ENCODE results near the gene ZNF358. TPM values are rescaled to one million over a fixed set of nuclear protein-coding genes. Genes with fewer than 3 reads are reported as not detected.

The ZNF358 gene
- total RNA-seq, 1 donor from 2014 or later, result 14.6 TPM

DNA sequence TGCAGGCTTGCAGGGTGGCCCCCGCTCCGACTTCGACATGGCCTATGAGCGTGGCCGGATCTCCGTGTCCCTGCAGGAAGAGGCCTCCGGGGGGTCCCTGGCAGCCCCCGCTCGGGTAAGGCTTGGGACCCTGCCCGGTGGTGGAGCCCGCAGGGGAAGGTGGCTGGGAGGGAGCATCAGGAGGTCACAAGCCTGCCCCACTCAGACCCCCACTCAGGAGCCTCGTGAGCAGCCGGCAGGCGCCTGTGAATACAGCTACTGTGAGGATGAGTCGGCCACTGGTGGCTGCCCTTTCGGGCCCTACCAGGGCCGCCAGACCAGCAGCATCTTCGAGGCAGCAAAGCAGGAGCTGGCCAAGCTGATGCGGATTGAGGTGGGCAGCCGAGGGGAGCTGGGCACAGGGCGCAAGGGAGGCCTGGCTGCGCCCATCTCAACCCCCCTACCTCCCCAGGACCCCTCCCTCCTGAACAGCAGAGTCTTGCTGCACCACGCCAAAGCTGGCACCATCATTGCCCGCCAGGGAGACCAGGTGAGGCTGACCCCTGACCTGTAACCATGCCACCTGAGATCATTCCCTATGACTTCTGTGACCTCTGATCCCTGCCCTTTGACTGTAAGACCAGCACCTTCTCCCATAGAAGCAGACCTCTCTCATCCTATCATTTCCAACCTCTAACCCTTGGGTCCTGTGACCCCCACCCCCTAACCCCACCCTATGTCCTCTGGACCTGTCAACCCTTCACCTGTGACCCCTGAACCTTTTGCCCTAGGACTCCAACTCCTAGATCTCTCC is 26.8 kb downstream of the ZNF358 start:
- no peak overlapping the region for H3K9ac ChIP-seq (ENCODE audit: low read depth in 1 of 3, low read length in 3 of 3)
- H3K27ac ChIP-seq (ENCODE audit: low read depth, low read length), result no peak overlapping the region
- H3K27me3 ChIP-seq (ENCODE audit: control insufficient read depth in 3 of 3, insufficient read depth in 3 of 3, low read length in 3 of 3), result no peaks in the 10 kb centered on the region
- H3K36me3 ChIP-seq (ENCODE audit: control insufficient read depth in 3 of 3, insufficient read depth in 3 of 3, low read length in 3 of 3), result peaks cover 28 to 40% (median 37%) of the 10 kb centered on the region in 3 donors
- H3K9me3 ChIP-seq (ENCODE audit: control insufficient read depth in 3 of 3, low read length in 3 of 3), result no peaks in the 10 kb centered on the region
- no peak overlapping the region for H3K4me3 ChIP-seq (ENCODE audit: low read length in 3 of 3)
- H3K4me1 ChIP-seq (ENCODE audit: control insufficient read depth in 3 of 3, insufficient read depth in 3 of 3, low read length in 3 of 3), result no peaks in the 10 kb centered on the region

DNA sequence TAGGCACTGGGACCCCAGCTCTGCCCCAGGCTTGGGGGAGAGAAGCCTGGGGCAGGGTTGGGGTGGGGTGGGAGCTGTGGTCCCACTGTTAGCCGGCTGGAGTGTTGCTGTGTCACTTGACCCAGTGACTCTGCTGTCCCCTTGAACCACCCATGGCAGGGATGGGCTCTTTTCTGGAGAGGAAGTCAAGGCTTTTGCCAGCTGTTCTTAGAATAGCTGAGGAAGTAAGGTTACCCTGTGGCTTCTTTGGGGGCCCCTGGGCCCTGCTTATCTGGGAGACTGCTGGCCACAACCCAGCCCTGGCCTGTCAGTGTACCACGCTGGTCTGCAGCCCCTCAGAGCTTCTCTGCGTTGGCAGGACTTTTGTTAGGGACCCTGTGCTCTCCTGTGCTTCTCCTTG is 28.7 kb downstream of the ZNF358 start:
- no peaks in the 10 kb centered on the region for H3K9me3 ChIP-seq (ENCODE audit: control insufficient read depth in 3 of 3, low read length in 3 of 3)
- H3K4me3 ChIP-seq (ENCODE audit: low read length in 3 of 3), result no peak overlapping the region
- H3K27me3 ChIP-seq (ENCODE audit: control insufficient read depth in 3 of 3, insufficient read depth in 3 of 3, low read length in 3 of 3), result no peaks in the 10 kb centered on the region
- H3K9ac ChIP-seq (ENCODE audit: low read depth in 1 of 3, low read length in 3 of 3), result no peak overlapping the region
- no peaks in the 10 kb centered on the region for H3K4me1 ChIP-seq (ENCODE audit: control insufficient read depth in 3 of 3, insufficient read depth in 3 of 3, low read length in 3 of 3)
- peak overlapping the region; percentile 36 for H3K27ac ChIP-seq (ENCODE audit: low read depth, low read length)
- peaks cover 25 to 32% (median 32%) of the 10 kb centered on the region in 3 donors for H3K36me3 ChIP-seq (ENCODE audit: control insufficient read depth in 3 of 3, insufficient read depth in 3 of 3, low read length in 3 of 3)

DNA sequence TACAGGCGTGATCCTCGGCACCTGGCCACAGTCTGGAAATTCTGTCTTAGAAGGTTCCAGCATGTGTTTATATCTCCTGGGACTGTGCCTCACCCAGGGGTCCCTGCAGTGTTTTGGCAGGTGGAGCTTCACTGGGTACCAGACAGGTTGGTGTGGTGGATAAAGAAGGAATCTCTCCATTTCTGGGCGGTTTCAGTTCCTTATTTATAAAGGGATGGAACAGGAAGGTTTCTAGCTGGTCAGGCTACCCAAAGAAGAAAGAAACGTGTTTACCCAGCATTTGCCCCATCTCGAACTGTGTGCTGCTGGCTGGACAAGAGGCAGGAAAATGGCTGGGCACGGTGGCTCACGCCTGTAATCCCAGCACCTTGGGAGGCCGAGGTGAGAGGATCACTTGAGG is 29.4 kb downstream of the ZNF358 start:
- H3K9me3 ChIP-seq (ENCODE audit: control insufficient read depth in 3 of 3, low read length in 3 of 3), result no peaks in the 10 kb centered on the region
- no peaks in the 10 kb centered on the region for H3K27me3 ChIP-seq (ENCODE audit: control insufficient read depth in 3 of 3, insufficient read depth in 3 of 3, low read length in 3 of 3)
- H3K4me3 ChIP-seq (ENCODE audit: low read length in 3 of 3), result no peak overlapping the region
- no peak overlapping the region for H3K27ac ChIP-seq (ENCODE audit: low read depth, low read length)
- H3K9ac ChIP-seq (ENCODE audit: low read depth in 1 of 3, low read length in 3 of 3), result no peak overlapping the region
- H3K36me3 ChIP-seq (ENCODE audit: control insufficient read depth in 3 of 3, insufficient read depth in 3 of 3, low read length in 3 of 3), result peaks cover 22 to 29% (median 28%) of the 10 kb centered on the region in 3 donors
- H3K4me1 ChIP-seq (ENCODE audit: control insufficient read depth in 3 of 3, insufficient read depth in 3 of 3, low read length in 3 of 3), result no peaks in the 10 kb centered on the region

DNA sequence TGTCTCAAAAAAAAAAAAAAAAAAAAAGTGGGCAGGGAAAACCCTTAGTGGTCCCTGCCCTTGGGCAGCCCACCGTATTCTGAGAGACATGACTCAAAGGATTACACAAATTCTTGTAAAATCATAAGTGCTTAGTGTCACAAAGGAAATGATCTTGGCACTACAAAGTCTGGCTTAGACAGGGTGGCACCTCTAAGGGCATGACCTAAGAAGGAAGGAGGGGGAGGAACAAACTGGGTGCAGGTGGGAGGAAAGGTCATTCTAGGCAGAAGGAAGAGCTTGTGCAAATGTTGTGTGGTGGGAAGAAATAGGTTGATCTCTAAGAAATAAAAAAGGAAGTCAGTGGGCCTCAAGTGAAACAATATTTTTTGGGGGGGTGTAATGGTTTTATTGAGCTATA is 30.0 kb downstream of the ZNF358 start:
- Histone ChIP-seq H3K4me1 (ENCODE audit: control insufficient read depth in 3 of 3, insufficient read depth in 3 of 3, low read length in 3 of 3) (no peaks in the 10 kb centered on the region), H3K9ac (ENCODE audit: low read depth in 1 of 3, low read length in 3 of 3) (no peak overlapping the region), H3K27ac (ENCODE audit: low read depth, low read length) (no peak overlapping the region), H3K27me3 (ENCODE audit: control insufficient read depth in 3 of 3, insufficient read depth in 3 of 3, low read length in 3 of 3) (no peaks in the 10 kb centered on the region), H3K9me3 (ENCODE audit: control insufficient read depth in 3 of 3, low read length in 3 of 3) (no peaks in the 10 kb centered on the region), H3K4me3 (ENCODE audit: low read length in 3 of 3) (no peak overlapping the region), H3K36me3 (ENCODE audit: control insufficient read depth in 3 of 3, insufficient read depth in 3 of 3, low read length in 3 of 3) (peaks cover 22 to 28% (median 25%) of the 10 kb centered on the region in 3 donors)

DNA sequence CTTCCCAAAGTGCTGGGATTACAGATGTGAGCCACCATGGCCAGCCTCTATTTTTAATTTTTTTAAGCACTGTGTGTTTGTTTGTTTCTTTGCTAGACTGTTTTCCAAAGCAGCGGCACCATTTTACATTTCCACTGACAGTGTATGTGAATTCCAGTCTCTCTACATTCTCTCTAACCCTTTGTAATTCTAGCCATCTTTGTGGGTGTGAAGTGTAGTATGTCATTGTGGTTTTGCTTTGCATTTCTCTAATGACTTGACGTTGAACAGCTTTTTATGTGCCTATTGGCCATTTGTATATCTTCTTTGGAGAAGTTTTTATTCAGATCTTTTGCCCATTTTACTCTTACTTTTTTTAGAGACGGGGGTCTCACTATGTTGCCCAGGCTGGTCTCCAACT is 31.3 kb downstream of the ZNF358 start:
- no peak overlapping the region for H3K27ac ChIP-seq (ENCODE audit: low read depth, low read length)
- H3K9ac ChIP-seq (ENCODE audit: low read depth in 1 of 3, low read length in 3 of 3), result no peak overlapping the region
- no peak overlapping the region for H3K4me3 ChIP-seq (ENCODE audit: low read length in 3 of 3)
- no peaks in the 10 kb centered on the region for H3K27me3 ChIP-seq (ENCODE audit: control insufficient read depth in 3 of 3, insufficient read depth in 3 of 3, low read length in 3 of 3)
- H3K9me3 ChIP-seq (ENCODE audit: control insufficient read depth in 3 of 3, low read length in 3 of 3), result no peaks in the 10 kb centered on the region
- H3K36me3 ChIP-seq (ENCODE audit: control insufficient read depth in 3 of 3, insufficient read depth in 3 of 3, low read length in 3 of 3), result peaks cover 18 to 23% (median 21%) of the 10 kb centered on the region in 3 donors
- H3K4me1 ChIP-seq (ENCODE audit: control insufficient read depth in 3 of 3, insufficient read depth in 3 of 3, low read length in 3 of 3), result peaks cover 0 to 5% (median 3%) of the 10 kb centered on the region in 3 donors

DNA sequence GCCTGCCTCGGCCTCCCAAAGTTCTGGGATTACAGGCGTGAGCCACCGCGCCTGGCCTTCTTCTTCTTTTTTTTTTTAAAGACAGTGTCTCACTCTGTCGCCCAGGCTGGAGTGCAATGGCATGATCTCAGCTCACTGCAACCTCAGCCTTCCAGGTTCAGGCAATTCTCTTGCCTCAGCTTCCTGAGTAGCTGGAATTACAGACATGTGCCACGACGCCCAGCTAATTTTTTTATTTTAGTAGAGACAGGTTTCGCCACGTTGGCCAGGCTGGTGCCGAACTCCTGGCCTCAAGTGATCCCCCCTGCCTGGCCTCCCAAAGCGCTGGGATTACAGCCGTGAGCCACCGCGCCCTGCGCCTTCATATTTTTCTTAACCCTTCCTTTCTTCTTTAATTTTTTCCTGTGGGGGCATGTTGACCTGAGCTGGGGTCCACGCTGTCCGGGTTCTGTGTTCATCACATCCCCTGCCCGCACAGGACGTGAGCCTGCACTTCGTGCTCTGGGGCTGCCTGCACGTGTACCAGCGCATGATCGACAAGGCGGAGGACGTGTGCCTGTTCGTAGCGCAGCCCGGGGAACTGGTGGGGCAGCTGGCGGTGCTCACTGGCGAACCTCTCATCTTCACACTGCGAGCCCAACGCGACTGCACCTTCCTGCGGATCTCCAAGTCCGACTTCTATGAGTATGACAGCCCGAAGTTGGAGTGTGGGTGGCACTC is 33.7 kb downstream of the ZNF358 start:
- H3K36me3 ChIP-seq (ENCODE audit: control insufficient read depth in 3 of 3, insufficient read depth in 3 of 3, low read length in 3 of 3), result peaks cover 10 to 16% (median 15%) of the 10 kb centered on the region in 3 donors

DNA sequence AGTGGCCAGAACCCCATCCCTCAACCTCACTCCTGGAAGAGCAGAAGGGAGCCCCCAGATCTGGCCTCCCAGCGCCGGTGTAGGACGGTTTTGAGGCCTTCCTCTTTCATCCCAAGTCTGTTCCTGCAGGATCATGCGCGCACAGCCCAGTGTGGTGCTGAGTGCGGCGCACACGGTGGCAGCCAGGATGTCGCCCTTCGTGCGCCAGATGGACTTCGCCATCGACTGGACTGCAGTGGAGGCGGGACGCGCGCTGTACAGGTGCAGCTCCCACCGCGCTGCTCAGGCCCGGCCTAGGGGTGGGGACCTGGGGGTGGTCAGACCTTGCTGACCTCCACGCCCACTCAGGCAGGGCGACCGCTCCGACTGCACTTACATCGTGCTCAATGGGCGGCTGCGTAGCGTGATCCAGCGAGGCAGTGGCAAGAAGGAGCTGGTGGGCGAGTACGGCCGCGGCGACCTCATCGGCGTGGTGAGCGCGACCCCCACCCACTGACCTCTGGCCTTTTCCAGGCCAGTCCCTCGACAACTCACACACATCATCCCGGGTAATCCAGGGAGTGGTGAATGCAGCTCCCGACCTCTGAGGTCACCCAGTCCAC is 34.4 kb downstream of the ZNF358 start:
- Histone ChIP-seq H3K9me3 (ENCODE audit: control insufficient read depth in 3 of 3, low read length in 3 of 3) (no peaks in the 10 kb centered on the region), H3K27ac (ENCODE audit: low read depth, low read length) (no peak overlapping the region), H3K36me3 (ENCODE audit: control insufficient read depth in 3 of 3, insufficient read depth in 3 of 3, low read length in 3 of 3) (peaks cover 13 to 18% (median 17%) of the 10 kb centered on the region in 3 donors), H3K27me3 (ENCODE audit: control insufficient read depth in 3 of 3, insufficient read depth in 3 of 3, low read length in 3 of 3) (no peaks in the 10 kb centered on the region), H3K4me3 (ENCODE audit: low read length in 3 of 3) (peak overlapping the region in 1 of 3 donors; percentile 14), H3K9ac (ENCODE audit: low read depth in 1 of 3, low read length in 3 of 3) (no peak overlapping the region), H3K4me1 (ENCODE audit: control insufficient read depth in 3 of 3, insufficient read depth in 3 of 3, low read length in 3 of 3) (peaks cover 0 to 5% (median 3%) of the 10 kb centered on the region in 3 donors)

More for the DNA sequence above, 33.7 kb downstream of the ZNF358 start:
- peaks cover 0 to 5% (median 3%) of the 10 kb centered on the region in 3 donors for H3K4me1 ChIP-seq (ENCODE audit: control insufficient read depth in 3 of 3, insufficient read depth in 3 of 3, low read length in 3 of 3)
- H3K9ac ChIP-seq (ENCODE audit: low read depth in 1 of 3, low read length in 3 of 3), result no peak overlapping the region
- no peaks in the 10 kb centered on the region for H3K9me3 ChIP-seq (ENCODE audit: control insufficient read depth in 3 of 3, low read length in 3 of 3)
- H3K27ac ChIP-seq (ENCODE audit: low read depth, low read length), result no peak overlapping the region
- no peak overlapping the region for H3K4me3 ChIP-seq (ENCODE audit: low read length in 3 of 3)
- H3K27me3 ChIP-seq (ENCODE audit: control insufficient read depth in 3 of 3, insufficient read depth in 3 of 3, low read length in 3 of 3), result no peaks in the 10 kb centered on the region

DNA sequence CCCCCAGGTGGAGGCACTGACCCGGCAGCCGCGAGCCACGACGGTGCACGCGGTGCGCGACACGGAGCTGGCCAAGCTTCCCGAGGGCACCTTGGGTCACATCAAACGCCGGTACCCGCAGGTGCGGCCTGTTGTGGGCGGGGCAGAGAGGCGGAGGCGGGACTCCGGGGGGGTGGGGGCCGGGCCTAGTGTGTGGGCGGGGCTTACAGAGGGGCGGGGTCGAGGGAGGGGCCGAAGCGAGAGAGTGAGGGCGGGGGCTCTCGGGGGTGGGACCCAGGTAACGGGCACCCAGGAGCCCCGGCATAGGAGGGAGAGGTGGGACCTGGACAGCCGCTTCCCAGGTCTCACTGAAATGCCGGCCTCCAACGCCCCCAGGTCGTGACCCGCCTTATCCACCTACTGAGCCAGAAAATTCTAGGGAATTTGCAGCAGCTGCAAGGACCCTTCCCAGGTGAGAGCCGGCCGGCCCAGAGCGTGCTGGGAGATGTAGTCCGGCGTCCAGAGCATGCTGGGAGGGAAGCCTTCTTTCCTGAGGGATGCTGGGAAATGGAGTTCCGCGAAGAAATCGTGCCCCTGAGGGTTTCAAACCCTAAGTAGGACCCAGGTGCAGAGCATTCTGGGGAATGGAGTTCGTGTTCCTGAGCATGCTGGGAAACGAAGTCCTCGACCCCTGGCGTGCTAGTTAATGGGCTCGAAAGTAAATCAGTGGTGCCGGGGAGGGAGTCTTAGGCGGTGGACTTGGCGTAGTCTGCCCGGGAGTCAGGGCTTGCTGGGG is 35.3 kb downstream of the ZNF358 start:
- H3K36me3 ChIP-seq (ENCODE audit: control insufficient read depth in 3 of 3, insufficient read depth in 3 of 3, low read length in 3 of 3), result peaks cover 13 to 22% (median 21%) of the 10 kb centered on the region in 3 donors
- H3K27ac ChIP-seq (ENCODE audit: low read depth, low read length), result peak overlapping the region; percentile 30
- peak overlapping the region; percentile 43 to 65 (median 64) for H3K4me3 ChIP-seq (ENCODE audit: low read length in 3 of 3)

DNA sequence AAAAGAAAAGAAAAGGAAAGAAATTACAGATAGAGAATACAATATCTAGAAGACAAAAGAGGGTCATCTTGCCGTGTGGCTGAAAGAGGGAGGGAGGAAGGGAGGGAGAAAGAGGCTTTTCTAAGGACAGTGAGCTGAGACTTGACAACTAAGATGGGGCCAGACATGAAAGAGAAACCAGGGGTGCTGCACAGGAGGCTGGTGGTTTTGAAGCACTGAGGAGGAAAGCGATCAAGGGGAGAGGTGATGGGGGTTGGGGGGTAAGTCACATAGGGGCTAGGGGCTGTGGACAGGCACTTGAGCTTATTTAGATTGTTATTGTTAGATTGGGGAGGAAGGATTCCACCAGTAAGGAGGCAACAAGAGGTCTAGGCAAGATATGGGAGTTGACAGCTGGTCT is 36.9 kb downstream of the ZNF358 start:
- peaks cover 0 to 5% (median 3%) of the 10 kb centered on the region in 3 donors for H3K4me1 ChIP-seq (ENCODE audit: control insufficient read depth in 3 of 3, insufficient read depth in 3 of 3, low read length in 3 of 3)
- H3K36me3 ChIP-seq (ENCODE audit: control insufficient read depth in 3 of 3, insufficient read depth in 3 of 3, low read length in 3 of 3), result peaks cover 28 to 35% (median 34%) of the 10 kb centered on the region in 3 donors
- no peak overlapping the region for H3K27ac ChIP-seq (ENCODE audit: low read depth, low read length)
- no peak overlapping the region for H3K4me3 ChIP-seq (ENCODE audit: low read length in 3 of 3)
- no peaks in the 10 kb centered on the region for H3K9me3 ChIP-seq (ENCODE audit: control insufficient read depth in 3 of 3, low read length in 3 of 3)
- H3K9ac ChIP-seq (ENCODE audit: low read depth in 1 of 3, low read length in 3 of 3), result no peak overlapping the region
- H3K27me3 ChIP-seq (ENCODE audit: control insufficient read depth in 3 of 3, insufficient read depth in 3 of 3, low read length in 3 of 3), result no peaks in the 10 kb centered on the region

More for the DNA sequence above, 35.3 kb downstream of the ZNF358 start:
- no peaks in the 10 kb centered on the region for H3K27me3 ChIP-seq (ENCODE audit: control insufficient read depth in 3 of 3, insufficient read depth in 3 of 3, low read length in 3 of 3)
- H3K9me3 ChIP-seq (ENCODE audit: control insufficient read depth in 3 of 3, low read length in 3 of 3), result no peaks in the 10 kb centered on the region
- no peak overlapping the region for H3K9ac ChIP-seq (ENCODE audit: low read depth in 1 of 3, low read length in 3 of 3)
- peaks cover 0 to 5% (median 3%) of the 10 kb centered on the region in 3 donors for H3K4me1 ChIP-seq (ENCODE audit: control insufficient read depth in 3 of 3, insufficient read depth in 3 of 3, low read length in 3 of 3)
